ENCODE data around the gene MEIS3.
A peak's percentile ranks its signal among the peaks of the same experiment; 100 is the strongest.
"Not testable (repeated sequence)": the region's sequence is repeated elsewhere in the genome, so short reads cannot be mapped to it uniquely, and the experiment has no call there.

Gene MEIS3

GRCh38 chr19:47374876-47375693 lies 44.2 kb downstream of the MEIS3 start:
- no peak for DNase-seq (ENCODE audit: low read depth, low spot score)
- TF ChIP-seq, protein P1, sequence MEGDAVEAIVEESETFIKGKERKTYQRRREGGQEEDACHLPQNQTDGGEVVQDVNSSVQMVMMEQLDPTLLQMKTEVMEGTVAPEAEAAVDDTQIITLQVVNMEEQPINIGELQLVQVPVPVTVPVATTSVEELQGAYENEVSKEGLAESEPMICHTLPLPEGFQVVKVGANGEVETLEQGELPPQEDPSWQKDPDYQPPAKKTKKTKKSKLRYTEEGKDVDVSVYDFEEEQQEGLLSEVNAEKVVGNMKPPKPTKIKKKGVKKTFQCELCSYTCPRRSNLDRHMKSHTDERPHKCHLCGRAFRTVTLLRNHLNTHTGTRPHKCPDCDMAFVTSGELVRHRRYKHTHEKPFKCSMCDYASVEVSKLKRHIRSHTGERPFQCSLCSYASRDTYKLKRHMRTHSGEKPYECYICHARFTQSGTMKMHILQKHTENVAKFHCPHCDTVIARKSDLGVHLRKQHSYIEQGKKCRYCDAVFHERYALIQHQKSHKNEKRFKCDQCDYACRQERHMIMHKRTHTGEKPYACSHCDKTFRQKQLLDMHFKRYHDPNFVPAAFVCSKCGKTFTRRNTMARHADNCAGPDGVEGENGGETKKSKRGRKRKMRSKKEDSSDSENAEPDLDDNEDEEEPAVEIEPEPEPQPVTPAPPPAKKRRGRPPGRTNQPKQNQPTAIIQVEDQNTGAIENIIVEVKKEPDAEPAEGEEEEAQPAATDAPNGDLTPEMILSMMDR (IDR thresholded peaks at IDR 0.05; ENCODE audit: low read depth, low read length): no peak
- no peak overlapping the region for H3K4me3 ChIP-seq (ENCODE audit: low read depth, low read length)
- in situ Hi-C loops (cut with HindIII; ENCODE audit: low sequenced_read_pairs): no loop called here

DNA sequence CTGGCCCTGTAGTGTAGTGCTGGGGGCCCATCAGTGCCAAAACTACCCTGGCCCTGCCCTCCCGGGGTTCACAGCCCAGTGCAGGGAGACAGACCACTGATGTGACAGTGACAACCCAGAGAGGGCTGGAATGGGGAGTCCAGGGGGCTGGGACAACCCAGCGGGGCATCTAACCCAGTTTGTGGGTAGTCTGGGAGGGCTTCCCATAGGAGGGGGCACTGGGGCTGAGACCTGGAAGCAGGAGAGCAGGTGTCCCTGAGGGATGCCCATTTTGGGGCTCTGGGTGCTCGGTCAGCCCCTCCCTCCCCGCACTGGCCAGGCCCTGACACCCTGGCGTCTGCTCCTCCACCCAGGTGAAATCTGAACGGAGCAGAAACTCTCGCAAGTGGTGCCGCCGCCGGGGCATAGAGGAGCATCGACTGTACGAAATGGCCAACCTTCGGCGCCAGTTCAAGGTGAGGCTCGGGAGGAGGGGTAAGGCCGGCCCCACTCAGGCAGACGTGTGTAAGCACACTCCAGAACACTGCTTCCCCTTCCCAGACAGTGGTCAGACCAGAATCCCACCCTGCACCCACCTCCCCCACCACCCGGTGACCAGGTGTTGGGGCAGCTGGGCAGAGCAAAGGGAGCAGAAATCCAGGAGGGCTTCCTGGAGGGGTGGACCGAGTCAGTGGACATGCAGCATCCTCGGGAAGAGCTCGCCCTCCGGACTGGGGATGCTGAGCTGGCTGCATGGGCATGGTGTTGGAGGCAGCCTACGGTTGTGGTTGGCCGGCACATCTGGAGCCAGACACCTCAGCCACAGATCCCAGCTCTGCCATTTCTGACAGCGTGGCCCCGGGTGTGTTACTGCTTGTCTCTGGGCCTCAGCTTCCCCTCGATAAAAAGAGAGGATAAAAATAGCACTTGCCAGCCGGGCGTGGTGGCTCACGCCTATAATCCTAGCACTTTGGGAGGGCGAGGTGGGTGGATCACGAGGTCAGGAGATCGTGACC lies 45.8 kb downstream of the MEIS3 start:
- in situ Hi-C loops (cut with HindIII; ENCODE audit: low sequenced_read_pairs): no loop called here
- TF ChIP-seq, protein P1 (IDR thresholded peaks at IDR 0.05; ENCODE audit: low read depth, low read length): no peak
- H3K4me3 ChIP-seq (ENCODE audit: low read depth, low read length): no peak overlapping the region
- no peak for DNase-seq (ENCODE audit: low read depth, low spot score)

- in situ Hi-C loops (cut with HindIII; ENCODE audit: low sequenced_read_pairs): no loop called here
- H3K4me3 ChIP-seq (ENCODE audit: low read depth, low read length): no peak overlapping the region
Observed at GRCh38 chr19:47372603-47373002, 46.7 kb downstream of the MEIS3 start.

DNA sequence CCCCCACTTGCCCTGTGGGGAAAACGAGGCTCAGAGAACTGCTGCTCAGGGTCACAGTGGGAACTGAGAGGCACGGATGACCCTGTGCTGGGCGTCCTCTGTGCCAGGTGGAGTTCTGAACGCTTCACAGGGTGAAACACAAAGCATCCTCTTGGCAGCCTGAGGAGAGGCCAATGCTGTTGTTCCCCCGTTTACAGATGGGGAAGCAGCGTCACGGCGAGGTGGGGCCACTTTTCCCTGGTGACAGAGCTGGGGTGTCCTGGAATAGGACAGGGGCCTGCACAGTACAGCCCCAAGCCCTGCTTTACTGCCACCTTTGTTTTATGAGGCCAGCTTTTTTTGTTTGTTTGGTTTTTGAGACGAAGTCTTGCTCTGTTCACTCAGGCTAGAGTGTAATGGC lies 48.1 kb downstream of the MEIS3 start:
- DNase-seq (ENCODE audit: low read depth, low spot score): no peak
- TF ChIP-seq, protein P1 (IDR thresholded peaks at IDR 0.05; ENCODE audit: low read depth, low read length): no peak
- no peak overlapping the region for H3K4me3 ChIP-seq (ENCODE audit: low read depth, low read length)
- in situ Hi-C loops (cut with HindIII; ENCODE audit: low sequenced_read_pairs): no loop called here

More at GRCh38 chr19:47372603-47373002, 46.7 kb downstream of the MEIS3 start:
- DNase-seq (ENCODE audit: low read depth, low spot score): no peak
- TF ChIP-seq, protein P1 (IDR thresholded peaks at IDR 0.05; ENCODE audit: low read depth, low read length): no peak

GRCh38 chr19:47370045-47370611 lies 49.2 kb downstream of the MEIS3 start:
- TF ChIP-seq, protein P1 (IDR thresholded peaks at IDR 0.05; ENCODE audit: low read depth, low read length): no peak
- H3K4me3 ChIP-seq (ENCODE audit: low read depth, low read length): no peak overlapping the region
- DNase-seq (ENCODE audit: low read depth, low spot score): peak; percentile 77
- in situ Hi-C loops (cut with HindIII; ENCODE audit: low sequenced_read_pairs): no loop called here

- DNase-seq (ENCODE audit: low read depth, low spot score); in situ Hi-C loops (cut with HindIII; ENCODE audit: low sequenced_read_pairs); H3K4me3 ChIP-seq (ENCODE audit: low read depth, low read length): not testable (repeated sequence)
Observed at GRCh38 chr19:47365455-47365854, 53.9 kb downstream of the MEIS3 start.
